SJCRH30 (cell line): ENCODE data around the gene ADGRA3. TPM values are rescaled to one million over a fixed set of nuclear protein-coding genes. Genes with fewer than 3 reads are reported as not detected.
A peak's percentile ranks its signal among the peaks of the same experiment; 100 is the strongest.

Experiments used
- DNase-seq, 2 experiments: peaks; one replicate each; pipeline ENCODE4 v3.0.0-alpha.2; 2015 to 2020
- H3K27ac ChIP-seq: fragments of 250-450 bp; sonication (Bioruptor Pico); 2 replicates; pipeline ENCODE4 v1.5.1; 2020; ENCODE audit warnings: mild to moderate bottlenecking, moderate library complexity
- H3K27me3 ChIP-seq: fragments of 250-450 bp; sonication (Bioruptor Pico); 2 replicates; pipeline ENCODE4 v1.5.1; 2020; ENCODE audit warnings: mild to moderate bottlenecking, moderate library complexity
- H3K36me3 ChIP-seq: fragments of 250-450 bp; sonication (Bioruptor Pico); 2 replicates; pipeline ENCODE4 v1.5.1; 2020; ENCODE audit warnings: mild to moderate bottlenecking, moderate library complexity
- H3K4me1 ChIP-seq: fragments of 250-450 bp; sonication (Bioruptor Pico); 2 replicates; pipeline ENCODE4 v1.5.1; 2020; ENCODE audit warnings: mild to moderate bottlenecking, moderate library complexity
- H3K4me3 ChIP-seq: fragments of 250-450 bp; sonication (Bioruptor Pico); 2 replicates; pipeline ENCODE4 v1.5.1; 2020; ENCODE audit warnings: mild to moderate bottlenecking, moderate library complexity
- H3K9me3 ChIP-seq: fragments of 250-450 bp; sonication (Bioruptor Pico); replicated peaks from 2 replicates; pipeline ENCODE4 v1.5.1; 2020; ENCODE audit warnings: mild to moderate bottlenecking, moderate library complexity
- total RNA-seq: library from RNA; depleted of rRNA; stranded (reverse); fragments of >200 nt; shearing (Covaris generic); gene quantifications from 2 replicates; pipeline ENCODE4 v1.2.3, GENCODE V29; 2014

ADGRA3 gene
- total RNA-seq, 1 experiment from 2014 or later, result 104 TPM

GRCh38 chr4:22522706-22523501 lies 7.0 kb upstream of the ADGRA3 start:
- Histone ChIP-seq H3K27ac (no peak overlapping the region), H3K36me3 (no peaks in the 10 kb centered on the region), H3K4me3 (no peak overlapping the region), H3K4me1 (no peaks in the 10 kb centered on the region), H3K9me3 (no peaks in the 10 kb centered on the region), H3K27me3 (no peaks in the 10 kb centered on the region)
- no peak for DNase-seq

GRCh38 chr4:22522206-22522605 lies 6.3 kb upstream of the ADGRA3 start:
- no peak overlapping the region for H3K4me3 ChIP-seq
- H3K27ac ChIP-seq, result no peak overlapping the region
- DNase-seq, result no peak
- H3K36me3 ChIP-seq, result no peaks in the 10 kb centered on the region
- no peaks in the 10 kb centered on the region; the same call in 1 of the 2 replicates for H3K9me3 ChIP-seq
- H3K4me1 ChIP-seq, result no peaks in the 10 kb centered on the region
- H3K27me3 ChIP-seq, result no peaks in the 10 kb centered on the region

- no peak for DNase-seq
- H3K36me3 ChIP-seq, result no peaks in the 10 kb centered on the region
- no peak overlapping the region for H3K4me3 ChIP-seq
- H3K9me3 ChIP-seq, result no peaks in the 10 kb centered on the region; the same call in 1 of the 2 replicates
- H3K27me3 ChIP-seq, result no peaks in the 10 kb centered on the region
- H3K27ac ChIP-seq, result no peak overlapping the region
- H3K4me1 ChIP-seq, result no peaks in the 10 kb centered on the region
Observed at GRCh38 chr4:22521240-22521639, 5.4 kb upstream of the ADGRA3 start.

GRCh38 chr4:22515145-22515887 lies 550 bp downstream of the ADGRA3 start:
- DNase-seq, result peak; percentile 83 to 88

GRCh38 chr4:22514481-22514880 lies 1.4 kb downstream of the ADGRA3 start:
- Histone ChIP-seq H3K4me1 (no peaks in the 10 kb centered on the region), H3K4me3 (peak overlapping the region; percentile 68), H3K36me3 (no peaks in the 10 kb centered on the region), H3K9me3 (no peaks in the 10 kb centered on the region; the same call in 1 of the 2 replicates), H3K27me3 (no peaks in the 10 kb centered on the region), H3K27ac (peak overlapping the region; percentile 69)
- DNase-seq, result peak in 1 of 2 experiments; percentile 50

More at GRCh38 chr4:22515145-22515887, 550 bp downstream of the ADGRA3 start:
- Histone ChIP-seq H3K4me1 (no peaks in the 10 kb centered on the region), H3K27me3 (no peaks in the 10 kb centered on the region), H3K9me3 (no peaks in the 10 kb centered on the region; the same call in 1 of the 2 replicates), H3K36me3 (no peaks in the 10 kb centered on the region), H3K4me3 (peak overlapping the region; percentile 68), H3K27ac (peak overlapping the region; percentile 82)

GRCh38 chr4:22514001-22514400 lies 1.9 kb downstream of the ADGRA3 start:
- Histone ChIP-seq H3K27ac (peak overlapping the region; percentile 69), H3K27me3 (no peaks in the 10 kb centered on the region), H3K9me3 (no peaks in the 10 kb centered on the region; the same call in 1 of the 2 replicates), H3K36me3 (no peaks in the 10 kb centered on the region), H3K4me1 (no peaks in the 10 kb centered on the region), H3K4me3 (peak overlapping the region; percentile 68)
- no peak for DNase-seq

- no peaks in the 10 kb centered on the region for H3K9me3 ChIP-seq
- H3K27me3 ChIP-seq, result no peaks in the 10 kb centered on the region
- H3K4me1 ChIP-seq, result no peaks in the 10 kb centered on the region
Observed at GRCh38 chr4:22512306-22512705, 3.6 kb downstream of the ADGRA3 start.

GRCh38 chr4:22510750-22511149 lies 5.1 kb downstream of the ADGRA3 start:
- DNase-seq, result no peak
- Histone ChIP-seq H3K27ac (no peak overlapping the region), H3K36me3 (no peaks in the 10 kb centered on the region), H3K4me3 (no peak overlapping the region), H3K27me3 (no peaks in the 10 kb centered on the region), H3K9me3 (no peaks in the 10 kb centered on the region), H3K4me1 (no peaks in the 10 kb centered on the region)

More at GRCh38 chr4:22512306-22512705, 3.6 kb downstream of the ADGRA3 start:
- Histone ChIP-seq H3K36me3 (no peaks in the 10 kb centered on the region), H3K4me3 (no peak overlapping the region), H3K27ac (no peak overlapping the region)
- DNase-seq, result no peak

GRCh38 chr4:22508376-22508775 lies 7.5 kb downstream of the ADGRA3 start:
- H3K27ac ChIP-seq, result no peak overlapping the region
- DNase-seq, result no peak
- H3K4me3 ChIP-seq, result no peak overlapping the region

GRCh38 chr4:22504922-22505321 lies 10.9 kb downstream of the ADGRA3 start:
- Histone ChIP-seq H3K4me1 (no peaks in the 10 kb centered on the region), H3K4me3 (no peak overlapping the region), H3K27me3 (no peaks in the 10 kb centered on the region), H3K9me3 (no peaks in the 10 kb centered on the region), H3K36me3 (no peaks in the 10 kb centered on the region), H3K27ac (no peak overlapping the region)
- no peak for DNase-seq

More at GRCh38 chr4:22508376-22508775, 7.5 kb downstream of the ADGRA3 start:
- Histone ChIP-seq H3K9me3 (no peaks in the 10 kb centered on the region), H3K36me3 (no peaks in the 10 kb centered on the region), H3K27me3 (no peaks in the 10 kb centered on the region), H3K4me1 (no peaks in the 10 kb centered on the region)

GRCh38 chr4:22504447-22504846 lies 11.4 kb downstream of the ADGRA3 start:
- Histone ChIP-seq H3K4me1 (no peaks in the 10 kb centered on the region), H3K36me3 (no peaks in the 10 kb centered on the region), H3K27me3 (no peaks in the 10 kb centered on the region), H3K9me3 (no peaks in the 10 kb centered on the region), H3K4me3 (no peak overlapping the region), H3K27ac (no peak overlapping the region)
- DNase-seq, result no peak

GRCh38 chr4:22502895-22503814 lies 12.7 kb downstream of the ADGRA3 start:
- Histone ChIP-seq H3K36me3 (no peaks in the 10 kb centered on the region), H3K4me3 (no peak overlapping the region)
- no peak for DNase-seq

GRCh38 chr4:22501715-22502095 lies 14.2 kb downstream of the ADGRA3 start:
- H3K27me3 ChIP-seq, result no peaks in the 10 kb centered on the region
- H3K9me3 ChIP-seq, result no peaks in the 10 kb centered on the region; the same call in 1 of the 2 replicates
- H3K4me3 ChIP-seq, result no peak overlapping the region
- no peak overlapping the region for H3K27ac ChIP-seq
- DNase-seq, result no peak
- no peaks in the 10 kb centered on the region for H3K36me3 ChIP-seq
- H3K4me1 ChIP-seq, result no peaks in the 10 kb centered on the region

More at GRCh38 chr4:22502895-22503814, 12.7 kb downstream of the ADGRA3 start:
- H3K27me3 ChIP-seq, result no peaks in the 10 kb centered on the region
- H3K9me3 ChIP-seq, result no peaks in the 10 kb centered on the region
- H3K27ac ChIP-seq, result no peak overlapping the region
- no peaks in the 10 kb centered on the region for H3K4me1 ChIP-seq
